ENCODE measurements around the gene LMNTD2. TPM values are rescaled to one million over a fixed set of nuclear protein-coding genes. Genes with fewer than 3 reads are reported as not detected.

Gene LMNTD2
- total RNA-seq, 1 donor from 2014 or later, result 2.3 TPM

DNA sequence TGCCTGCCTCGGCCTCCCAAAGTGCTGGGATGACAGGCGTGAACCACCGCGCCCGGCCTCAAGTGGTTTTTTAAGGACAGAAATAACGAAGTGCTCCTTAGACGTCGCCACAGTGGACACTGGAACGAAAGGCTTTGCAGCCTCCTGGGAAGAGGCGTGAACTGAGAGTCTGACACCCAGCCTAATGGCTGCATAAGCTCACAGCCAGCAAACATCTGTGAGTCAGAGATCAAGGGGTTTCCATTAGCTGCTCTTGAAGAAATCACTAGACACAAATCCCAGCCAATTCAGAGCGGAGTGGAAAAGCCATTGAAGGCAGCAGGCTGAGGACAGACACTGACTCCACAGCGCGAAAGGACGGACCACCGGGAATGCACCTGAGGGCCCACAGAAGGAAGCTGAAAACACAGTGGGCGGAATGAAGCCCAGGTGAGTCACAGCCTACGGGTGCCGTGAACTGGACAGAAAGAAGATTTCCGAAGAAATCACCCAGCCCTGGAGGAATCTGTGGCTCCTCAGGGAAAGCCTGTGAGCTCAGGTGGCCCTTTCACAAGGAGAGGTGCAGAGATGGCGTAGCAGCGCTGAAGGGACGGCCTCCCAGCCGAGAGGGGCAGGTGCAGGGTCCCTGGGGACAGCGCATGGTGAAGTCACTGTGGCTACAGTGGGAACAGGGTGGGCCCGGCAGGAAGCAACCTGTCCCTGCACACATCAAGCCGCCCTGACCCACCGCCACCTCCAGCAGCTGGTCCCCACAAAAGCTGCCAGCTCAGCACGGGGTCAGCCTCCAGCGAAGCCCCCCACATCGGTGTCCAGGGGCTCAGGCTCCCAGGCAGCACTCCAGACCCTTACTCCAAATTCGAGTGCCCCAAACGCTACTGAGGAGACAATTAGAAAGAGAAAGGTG, 11.6 kb downstream of the LMNTD2 start:
- Mint-ChIP-seq H3K27ac (ENCODE audit: unreplicated experiment) (peak overlapping the region; percentile 92), H3K9me3 (ENCODE audit: unreplicated experiment) (peaks cover 4% of the 10 kb centered on the region), H3K36me3 (ENCODE audit: unreplicated experiment) (no peaks in the 10 kb centered on the region), H3K27me3 (ENCODE audit: unreplicated experiment) (peaks cover 8% of the 10 kb centered on the region), H3K4me1 (ENCODE audit: low read depth, unreplicated experiment) (peaks cover 7% of the 10 kb centered on the region), H3K4me3 (ENCODE audit: unreplicated experiment) (peak overlapping the region; percentile 55)
- TF ChIP-seq, protein P1, sequence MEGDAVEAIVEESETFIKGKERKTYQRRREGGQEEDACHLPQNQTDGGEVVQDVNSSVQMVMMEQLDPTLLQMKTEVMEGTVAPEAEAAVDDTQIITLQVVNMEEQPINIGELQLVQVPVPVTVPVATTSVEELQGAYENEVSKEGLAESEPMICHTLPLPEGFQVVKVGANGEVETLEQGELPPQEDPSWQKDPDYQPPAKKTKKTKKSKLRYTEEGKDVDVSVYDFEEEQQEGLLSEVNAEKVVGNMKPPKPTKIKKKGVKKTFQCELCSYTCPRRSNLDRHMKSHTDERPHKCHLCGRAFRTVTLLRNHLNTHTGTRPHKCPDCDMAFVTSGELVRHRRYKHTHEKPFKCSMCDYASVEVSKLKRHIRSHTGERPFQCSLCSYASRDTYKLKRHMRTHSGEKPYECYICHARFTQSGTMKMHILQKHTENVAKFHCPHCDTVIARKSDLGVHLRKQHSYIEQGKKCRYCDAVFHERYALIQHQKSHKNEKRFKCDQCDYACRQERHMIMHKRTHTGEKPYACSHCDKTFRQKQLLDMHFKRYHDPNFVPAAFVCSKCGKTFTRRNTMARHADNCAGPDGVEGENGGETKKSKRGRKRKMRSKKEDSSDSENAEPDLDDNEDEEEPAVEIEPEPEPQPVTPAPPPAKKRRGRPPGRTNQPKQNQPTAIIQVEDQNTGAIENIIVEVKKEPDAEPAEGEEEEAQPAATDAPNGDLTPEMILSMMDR (IDR thresholded peaks at IDR 0.05; ENCODE audit: partially characterized antibody, unreplicated experiment), result no peak
- DNase-seq, result no peak

DNA sequence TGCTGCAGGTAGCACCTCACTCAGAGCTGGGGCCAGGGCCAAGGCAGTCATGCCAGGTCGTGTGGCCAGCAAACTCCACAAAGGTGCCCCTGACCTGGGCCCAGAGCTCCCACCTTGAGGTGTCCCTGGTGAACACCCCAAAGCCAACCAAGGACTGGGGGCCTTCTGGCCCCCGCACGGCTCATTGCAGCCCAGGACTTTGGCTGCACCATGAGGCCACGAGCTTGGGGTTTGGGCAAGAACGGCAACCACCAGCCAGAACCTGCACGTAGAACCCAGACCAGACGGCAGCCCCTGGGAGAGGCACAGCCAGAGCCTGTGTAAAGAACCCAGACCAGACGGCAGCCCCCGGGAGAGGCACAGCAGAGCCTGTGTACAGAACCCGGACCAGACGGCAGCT, 15.4 kb downstream of the LMNTD2 start:
- DNase-seq, result no peak
- TF ChIP-seq, protein P1 (IDR thresholded peaks at IDR 0.05; ENCODE audit: partially characterized antibody, unreplicated experiment), result no peak
- no peak overlapping the region for H3K4me3 Mint-ChIP-seq (ENCODE audit: unreplicated experiment)
- peaks cover 6% of the 10 kb centered on the region for H3K4me1 Mint-ChIP-seq (ENCODE audit: low read depth, unreplicated experiment)
- H3K27ac Mint-ChIP-seq (ENCODE audit: unreplicated experiment), result peak overlapping the region; percentile 48
- peaks cover 4% of the 10 kb centered on the region for H3K27me3 Mint-ChIP-seq (ENCODE audit: unreplicated experiment)
- H3K36me3 Mint-ChIP-seq (ENCODE audit: unreplicated experiment), result no peaks in the 10 kb centered on the region
- peaks cover 3% of the 10 kb centered on the region for H3K9me3 Mint-ChIP-seq (ENCODE audit: unreplicated experiment)

DNA sequence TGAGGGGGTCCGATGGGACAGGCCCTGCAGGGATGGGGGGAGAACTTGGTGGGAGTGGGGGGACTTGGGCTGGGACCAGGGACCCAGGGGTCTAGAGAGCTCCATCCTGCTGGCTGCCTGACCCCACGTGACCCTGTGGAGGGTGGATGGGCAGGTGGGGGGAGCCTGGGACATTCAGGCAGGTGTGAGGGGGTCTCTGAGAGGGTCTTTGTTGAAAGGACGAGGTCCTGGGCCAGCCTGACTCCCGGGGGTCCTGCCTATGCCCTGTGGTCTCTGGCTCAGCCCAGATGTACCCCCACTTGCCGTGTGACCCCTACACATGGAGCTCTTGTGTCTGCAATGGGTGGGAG, 15.7 kb downstream of the LMNTD2 start:
- H3K4me3 Mint-ChIP-seq (ENCODE audit: unreplicated experiment), result no peak overlapping the region
- H3K9me3 Mint-ChIP-seq (ENCODE audit: unreplicated experiment), result peaks cover 3% of the 10 kb centered on the region
- TF ChIP-seq, protein P1 (IDR thresholded peaks at IDR 0.05; ENCODE audit: partially characterized antibody, unreplicated experiment), result no peak
- peaks cover 4% of the 10 kb centered on the region for H3K27me3 Mint-ChIP-seq (ENCODE audit: unreplicated experiment)
- peaks cover 6% of the 10 kb centered on the region for H3K4me1 Mint-ChIP-seq (ENCODE audit: low read depth, unreplicated experiment)
- no peaks in the 10 kb centered on the region for H3K36me3 Mint-ChIP-seq (ENCODE audit: unreplicated experiment)
- DNase-seq, result no peak
- no peak overlapping the region for H3K27ac Mint-ChIP-seq (ENCODE audit: unreplicated experiment)

DNA sequence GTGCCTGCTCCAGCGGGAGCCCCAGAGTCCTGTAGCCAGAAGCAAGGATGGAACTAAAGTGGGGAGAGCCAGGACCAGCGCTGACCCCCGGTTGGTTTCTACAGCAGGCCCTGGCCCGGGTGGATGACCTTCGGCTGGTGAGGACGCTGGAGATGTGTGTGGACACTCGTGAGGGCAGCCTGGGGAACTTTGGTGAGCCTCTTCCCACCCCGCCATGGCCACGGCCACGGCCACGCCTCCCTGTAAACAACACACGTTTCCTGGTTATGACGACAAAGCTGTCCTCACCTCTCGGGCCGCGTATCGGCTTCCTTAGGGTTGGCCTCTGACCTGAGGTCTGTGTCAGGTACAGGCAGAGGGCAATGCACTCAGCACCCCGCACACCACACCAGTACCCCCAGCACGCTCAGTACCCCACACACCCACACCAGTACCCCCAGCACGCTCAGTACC, 19.1 kb downstream of the LMNTD2 start:
- TF ChIP-seq, protein P1 (IDR thresholded peaks at IDR 0.05; ENCODE audit: partially characterized antibody, unreplicated experiment), result no peak
- Mint-ChIP-seq H3K36me3 (ENCODE audit: unreplicated experiment) (no peaks in the 10 kb centered on the region), H3K4me1 (ENCODE audit: low read depth, unreplicated experiment) (no peaks in the 10 kb centered on the region), H3K27me3 (ENCODE audit: unreplicated experiment) (no peaks in the 10 kb centered on the region), H3K9me3 (ENCODE audit: unreplicated experiment) (peaks cover under 1% of the 10 kb centered on the region), H3K4me3 (ENCODE audit: unreplicated experiment) (no peak overlapping the region), H3K27ac (ENCODE audit: unreplicated experiment) (no peak overlapping the region)
- DNase-seq, result peak; percentile 18
